Epithelial cell of proximal tubule (primary cell): ENCODE data around the gene BCKDHB. TPM values are rescaled to one million over a fixed set of nuclear protein-coding genes. Genes with fewer than 3 reads are reported as not detected.

Experiments used
- DNase-seq: peaks from one replicate; pipeline ENCODE4 v3.0.0-alpha.2; 2011; ENCODE audit warnings: low read depth
- H3K4me3 ChIP-seq: 2 replicates; pipeline ENCODE4 v1.5.1; 2011; ENCODE audit warnings: low read depth, mild to moderate bottlenecking, low read length
- CTCF ChIP-seq: conservative IDR thresholded peaks from 2 replicates; pipeline ENCODE4 v1.5.1; 2012; ENCODE audit warnings: low read depth, mild to moderate bottlenecking, low read length
- total RNA-seq: library from RNA; depleted of rRNA; stranded (reverse); fragments of >200 nt; gene quantifications from 2 replicates; pipeline ENCODE4 v1.2.3, GENCODE V29; 2015

Gene BCKDHB
- total RNA-seq, 1 donor from 2014 or later = 11.9 TPM

DNA sequence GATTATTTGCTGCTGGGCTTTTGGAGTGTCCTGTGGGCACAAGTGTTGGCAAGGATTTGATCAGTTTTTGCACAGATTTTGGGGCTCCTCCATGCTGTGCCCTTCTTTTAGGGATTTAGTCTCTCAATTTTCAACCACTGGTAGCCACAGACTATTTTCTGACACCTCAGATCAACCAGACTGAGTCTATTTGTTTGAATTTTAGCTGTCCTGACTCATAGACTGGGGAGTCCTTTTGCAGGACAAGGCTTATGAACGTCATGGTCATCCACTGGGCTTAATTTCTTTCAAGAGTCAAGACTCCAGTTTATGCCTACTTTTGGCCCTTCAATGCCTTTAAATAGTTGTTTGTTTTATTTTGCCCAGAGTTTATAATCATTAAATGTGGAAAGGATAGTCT lies 59.3 kb downstream of the BCKDHB start:
- H3K4me3 ChIP-seq = no peak overlapping the region
- no peak for DNase-seq
- no peak for TF ChIP-seq CTCF

GRCh38 chr6:80170433-80170832 lies 64.0 kb downstream of the BCKDHB start:
- no peak for DNase-seq
- no peak for TF ChIP-seq CTCF
- no peak overlapping the region for H3K4me3 ChIP-seq

GRCh38 chr6:80173411-80173810 lies 66.9 kb downstream of the BCKDHB start:
- no peak overlapping the region for H3K4me3 ChIP-seq
- TF ChIP-seq CTCF = no peak
- DNase-seq = no peak

DNA sequence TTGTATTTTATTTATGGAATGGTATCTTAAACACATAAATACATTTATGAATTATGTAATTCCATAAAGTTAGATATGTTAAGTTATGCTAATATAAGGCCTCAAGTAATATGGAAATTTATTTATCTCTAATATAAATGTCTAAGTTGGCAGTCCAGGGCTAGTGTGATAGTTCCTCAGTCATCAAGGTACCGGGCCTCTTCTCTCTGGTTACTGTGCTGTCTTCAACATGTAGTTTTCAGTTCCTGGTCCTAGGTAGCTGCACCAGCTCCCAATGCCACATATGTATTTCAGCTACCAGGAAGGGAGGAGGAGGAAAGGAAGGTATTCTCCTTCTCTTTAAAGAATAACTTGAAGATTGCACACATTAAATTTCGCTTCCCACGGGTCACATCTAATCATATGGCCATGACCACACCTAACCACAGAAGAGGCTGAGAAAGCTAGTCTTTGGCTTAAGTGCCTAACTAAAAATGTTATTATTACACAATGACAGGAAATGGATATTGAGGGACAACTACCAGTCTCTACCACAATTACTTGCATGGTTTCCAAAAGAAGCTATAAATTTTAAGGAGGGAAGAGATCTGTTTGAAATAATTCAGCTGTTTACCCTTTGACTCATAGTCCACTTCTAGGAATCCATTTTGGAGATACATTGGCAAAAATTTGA lies 68.6 kb downstream of the BCKDHB start:
- no peak overlapping the region for H3K4me3 ChIP-seq
- no peak for DNase-seq
- no peak for TF ChIP-seq CTCF

- no peak for DNase-seq
- no peak for TF ChIP-seq CTCF
Observed at GRCh38 chr6:80179695-80180094, 73.2 kb downstream of the BCKDHB start.

GRCh38 chr6:80181352-80182081 lies 75.0 kb downstream of the BCKDHB start:
- DNase-seq = no peak
- no peak overlapping the region for H3K4me3 ChIP-seq
- no peak for TF ChIP-seq CTCF

More at GRCh38 chr6:80179695-80180094, 73.2 kb downstream of the BCKDHB start:
- H3K4me3 ChIP-seq = no peak overlapping the region
